Suprapubic skin (tissue), 4 donors: ENCODE results near the gene WFDC1. TPM values are rescaled to one million over a fixed set of nuclear protein-coding genes. Genes with fewer than 3 reads are reported as not detected.

ENCODE experiments used
- DNase-seq, 2 donors: peaks; one replicate each; pipeline ENCODE4 v3.0.0-alpha.2; 2019; ENCODE audit warnings: low spot score in 2 of 2
- H3K27ac ChIP-seq: fragments of 200-600 bp; sonication (generic); one replicate; pipeline ENCODE4 v1.5.1; 2019
- H3K27me3 ChIP-seq: fragments of 200-600 bp; sonication (generic); one replicate; pipeline ENCODE4 v1.5.1; 2019
- H3K36me3 ChIP-seq: fragments of 200-600 bp; sonication (generic); one replicate; pipeline ENCODE4 v1.5.1; 2019
- H3K4me1 ChIP-seq: fragments of 200-600 bp; sonication (generic); one replicate; pipeline ENCODE4 v1.5.1; 2019
- H3K4me3 ChIP-seq: fragments of 200-600 bp; sonication (generic); one replicate; pipeline ENCODE4 v1.5.1; 2019; ENCODE audit warnings: mild to moderate bottlenecking
- H3K9me3 ChIP-seq: fragments of 200-600 bp; sonication (generic); one replicate; pipeline ENCODE4 v1.5.1; 2019
- CTCF ChIP-seq, 2 donors: fragments of 200-600 bp in 1 of 2; fragments of 450-650 bp in 1 of 2; sonication (generic) in 1 of 2; IDR thresholded peaks; one replicate each; pipeline ENCODE4 v1.5.1; 2016 to 2019; ENCODE audit warnings: antibody characterized with exemption in 2 of 2, mild to moderate bottlenecking in 1 of 2, moderate library complexity in 1 of 2
- EP300 ChIP-seq: sonication (generic); formaldehyde crosslinking; IDR thresholded peaks from one replicate; pipeline ENCODE4 v1.6.1; 2017; ENCODE audit warnings: antibody characterized with exemption
- POLR2A ChIP-seq, 2 donors: fragments of 450-650 bp; IDR thresholded peaks; one replicate each; pipeline ENCODE4 v1.6.1; 2017; ENCODE audit warnings: antibody characterized with exemption in 2 of 2, mild to moderate bottlenecking in 2 of 2, moderate library complexity in 2 of 2
- POLR2AphosphoS5 ChIP-seq, 3 donors: sonication (generic); formaldehyde crosslinking; IDR thresholded peaks; one replicate each; pipeline ENCODE4 v1.6.1; 2017; ENCODE audit warnings: antibody characterized with exemption in 3 of 3
- WGBS: methylation state at CpG from one replicate; pipeline ENCODE4 v1.1.5; 2018; 5-methylcytosine and 5-hydroxymethylcytosine counted together
- total RNA-seq, 4 donors: library from RNA; depleted of rRNA; stranded (reverse); fragments of >200 nt; gene quantifications; one replicate each; pipeline ENCODE4 v1.1.0, GENCODE V29; 2016

Gene WFDC1
- total RNA-seq, 4 donors from 2014 or later = 0.49 to 1.4 (median 1.3) TPM; not detected in 1

- Histone ChIP-seq H3K4me3 (no peak overlapping the region), H3K27me3 (peaks cover 5% of the 10 kb centered on the region), H3K27ac (no peak overlapping the region), H3K36me3 (no peaks in the 10 kb centered on the region), H3K4me1 (no peaks in the 10 kb centered on the region), H3K9me3 (peaks cover 5% of the 10 kb centered on the region)
- TF ChIP-seq EP300 = no peak
- no peak for TF ChIP-seq CTCF (IDR thresholded peaks at IDR 0.05)
- no peak for TF ChIP-seq POLR2A (IDR thresholded peaks at IDR 0.05)
- TF ChIP-seq POLR2AphosphoS5 (IDR thresholded peaks at IDR 0.05) = no peak
- 47% methylated on average over 4 of the region's 4 CpGs for WGBS
- no peak for DNase-seq
Observed at GRCh38 chr16:84321932-84322331, 27.3 kb downstream of the WFDC1 start.

GRCh38 chr16:84322749-84323148 lies 28.1 kb downstream of the WFDC1 start:
- H3K4me3 ChIP-seq = no peak overlapping the region
- DNase-seq = no peak
- H3K36me3 ChIP-seq = no peaks in the 10 kb centered on the region
- H3K27me3 ChIP-seq = peaks cover 5% of the 10 kb centered on the region
- peaks cover 3% of the 10 kb centered on the region for H3K9me3 ChIP-seq
- H3K4me1 ChIP-seq = no peaks in the 10 kb centered on the region
- TF ChIP-seq CTCF (IDR thresholded peaks at IDR 0.05) (no peak), POLR2AphosphoS5 (IDR thresholded peaks at IDR 0.05) (no peak), POLR2A (IDR thresholded peaks at IDR 0.05) (no peak), EP300 (no peak)
- 65% methylated on average over 4 of the region's 4 CpGs for WGBS
- no peak overlapping the region for H3K27ac ChIP-seq

GRCh38 chr16:84323606-84324005 lies 28.9 kb downstream of the WFDC1 start:
- H3K4me1 ChIP-seq = no peaks in the 10 kb centered on the region
- no peak overlapping the region for H3K4me3 ChIP-seq
- no peaks in the 10 kb centered on the region for H3K9me3 ChIP-seq
- H3K27me3 ChIP-seq = peaks cover 5% of the 10 kb centered on the region
- no peak overlapping the region for H3K27ac ChIP-seq
- no peak for TF ChIP-seq POLR2A (IDR thresholded peaks at IDR 0.05)
- 76% methylated on average over 7 of the region's 7 CpGs for WGBS
- no peak for DNase-seq
- H3K36me3 ChIP-seq = no peaks in the 10 kb centered on the region

- Histone ChIP-seq H3K27me3 (no peaks in the 10 kb centered on the region), H3K9me3 (no peaks in the 10 kb centered on the region), H3K4me1 (no peaks in the 10 kb centered on the region), H3K27ac (no peak overlapping the region), H3K36me3 (no peaks in the 10 kb centered on the region), H3K4me3 (no peak overlapping the region)
- DNase-seq = no peak
- TF ChIP-seq EP300 = no peak
- TF ChIP-seq CTCF (IDR thresholded peaks at IDR 0.05) = no peak
- no peak for TF ChIP-seq POLR2AphosphoS5 (IDR thresholded peaks at IDR 0.05)
- no peak for TF ChIP-seq POLR2A (IDR thresholded peaks at IDR 0.05)
- WGBS = 42% methylated on average over 2 of the region's 2 CpGs
Observed at GRCh38 chr16:84324434-84325262, 30.0 kb downstream of the WFDC1 start.

- TF ChIP-seq POLR2AphosphoS5 (IDR thresholded peaks at IDR 0.05) (no peak), POLR2A (IDR thresholded peaks at IDR 0.05) (no peak), EP300 (no peak), CTCF (IDR thresholded peaks at IDR 0.05) (no peak)
- H3K4me1 ChIP-seq = no peaks in the 10 kb centered on the region
- no peak for DNase-seq
- no peak overlapping the region for H3K4me3 ChIP-seq
- no peak overlapping the region for H3K27ac ChIP-seq
- H3K27me3 ChIP-seq = no peaks in the 10 kb centered on the region
- H3K36me3 ChIP-seq = no peaks in the 10 kb centered on the region
- WGBS = 94% methylated on average over 2 of the region's 2 CpGs
- H3K9me3 ChIP-seq = no peaks in the 10 kb centered on the region
Observed at GRCh38 chr16:84326545-84326944, 31.9 kb downstream of the WFDC1 start.
